Vagina (tissue), 2 donors: ENCODE data around the gene USH2A. TPM values are rescaled to one million over a fixed set of nuclear protein-coding genes. Genes with fewer than 3 reads are reported as not detected.

Source experiments
- DNase-seq, 2 donors: peaks; one replicate each; pipeline ENCODE4 v3.0.0-alpha.2; 2017; ENCODE audit errors: extremely low spot score in 2 of 2
- H3K27ac ChIP-seq: fragments of 200-600 bp; sonication (generic); one replicate; pipeline ENCODE4 v1.5.1; 2019
- H3K27me3 ChIP-seq: fragments of 200-600 bp; sonication (generic); one replicate; pipeline ENCODE4 v1.5.1; 2019
- H3K36me3 ChIP-seq, 2 donors: fragments of 200-600 bp; sonication (generic); one replicate each; pipeline ENCODE4 v1.5.1; 2017 to 2019
- H3K4me1 ChIP-seq: fragments of 200-600 bp; sonication (generic); one replicate; pipeline ENCODE4 v1.5.1; 2019
- H3K4me3 ChIP-seq, 2 donors: fragments of 200-600 bp; sonication (generic); 1 replicate in 1 of 2; 2 replicates in 1 of 2; pipeline ENCODE4 v1.5.1; 2016 to 2019
- H3K9me3 ChIP-seq: fragments of 200-600 bp; sonication (generic); one replicate; pipeline ENCODE4 v1.5.1; 2019
- POLR2A ChIP-seq, 2 donors: fragments of 450-650 bp; IDR thresholded peaks; one replicate each; pipeline ENCODE4 v1.6.1; 2017; ENCODE audit warnings: antibody characterized with exemption in 2 of 2, mild to moderate bottlenecking in 2 of 2, moderate library complexity in 2 of 2
- POLR2AphosphoS5 ChIP-seq, 2 donors: sonication (generic); formaldehyde crosslinking; IDR thresholded peaks; one replicate each; pipeline ENCODE4 v1.9.0; 2017; ENCODE audit warnings: antibody characterized with exemption in 2 of 2, mild to moderate bottlenecking in 2 of 2, low read depth in 1 of 2; ENCODE audit not compliant: insufficient read depth in 1 of 2
- intact Hi-C: fragments of 100-400 bp; cut with DNase I; formaldehyde crosslinking; loops from one replicate; pipeline ENCODE4 v1.15.1; 2023
- total RNA-seq: library from RNA; depleted of rRNA; stranded (reverse); fragments of >200 nt; gene quantifications from one replicate; pipeline ENCODE4 v1.2.3, GENCODE V29; 2016
- TF ChIP-seq, protein P1 (sequence below), 3 experiments: fragments of 450-650 bp in 2 of 3; fragments of 200-600 bp in 1 of 3; sonication (generic) in 1 of 3; IDR thresholded peaks; one replicate each; pipeline ENCODE4 v1.5.1; 2017 to 2019; ENCODE audit warnings: antibody characterized with exemption in 3 of 3, mild to moderate bottlenecking in 2 of 3, moderate library complexity in 2 of 3

The USH2A gene
- total RNA-seq, 1 donor from 2014 or later = under 0.01 TPM

DNA sequence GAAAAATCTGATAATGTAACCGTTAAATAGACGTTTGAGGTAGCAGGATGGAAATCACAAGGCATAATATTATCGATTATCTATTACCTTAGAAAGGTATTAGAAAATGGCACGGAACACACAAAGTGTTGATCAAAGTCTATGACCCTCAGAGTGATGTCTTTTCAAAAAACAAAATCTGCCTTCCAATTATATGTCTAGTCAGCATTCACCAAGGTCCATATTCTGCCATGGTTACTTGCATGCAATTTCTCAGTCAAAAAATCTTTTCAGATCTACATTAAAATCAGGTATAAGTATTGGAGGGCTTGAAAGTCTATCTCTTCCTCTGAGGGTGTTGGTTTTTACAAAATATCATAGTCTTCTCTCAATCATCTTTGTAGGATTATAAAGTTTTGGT lies 774.3 kb downstream of the USH2A start:
- no peaks in the 10 kb centered on the region for H3K9me3 ChIP-seq
- H3K4me3 ChIP-seq = no peak overlapping the region
- TF ChIP-seq POLR2A (IDR thresholded peaks at IDR 0.05) = no peak
- no peak for TF ChIP-seq POLR2AphosphoS5 (IDR thresholded peaks at IDR 0.05; ENCODE audit: insufficient read depth in 1 of 2, low read depth in 1 of 2)
- TF ChIP-seq, protein P1, sequence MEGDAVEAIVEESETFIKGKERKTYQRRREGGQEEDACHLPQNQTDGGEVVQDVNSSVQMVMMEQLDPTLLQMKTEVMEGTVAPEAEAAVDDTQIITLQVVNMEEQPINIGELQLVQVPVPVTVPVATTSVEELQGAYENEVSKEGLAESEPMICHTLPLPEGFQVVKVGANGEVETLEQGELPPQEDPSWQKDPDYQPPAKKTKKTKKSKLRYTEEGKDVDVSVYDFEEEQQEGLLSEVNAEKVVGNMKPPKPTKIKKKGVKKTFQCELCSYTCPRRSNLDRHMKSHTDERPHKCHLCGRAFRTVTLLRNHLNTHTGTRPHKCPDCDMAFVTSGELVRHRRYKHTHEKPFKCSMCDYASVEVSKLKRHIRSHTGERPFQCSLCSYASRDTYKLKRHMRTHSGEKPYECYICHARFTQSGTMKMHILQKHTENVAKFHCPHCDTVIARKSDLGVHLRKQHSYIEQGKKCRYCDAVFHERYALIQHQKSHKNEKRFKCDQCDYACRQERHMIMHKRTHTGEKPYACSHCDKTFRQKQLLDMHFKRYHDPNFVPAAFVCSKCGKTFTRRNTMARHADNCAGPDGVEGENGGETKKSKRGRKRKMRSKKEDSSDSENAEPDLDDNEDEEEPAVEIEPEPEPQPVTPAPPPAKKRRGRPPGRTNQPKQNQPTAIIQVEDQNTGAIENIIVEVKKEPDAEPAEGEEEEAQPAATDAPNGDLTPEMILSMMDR (IDR thresholded peaks at IDR 0.05) = no peak
- DNase-seq = no peak
- H3K36me3 ChIP-seq = no peaks in the 10 kb centered on the region
- H3K27me3 ChIP-seq = no peaks in the 10 kb centered on the region
- H3K4me1 ChIP-seq = no peaks in the 10 kb centered on the region
- no peak overlapping the region for H3K27ac ChIP-seq
- intact Hi-C loops = no loop called here

DNA sequence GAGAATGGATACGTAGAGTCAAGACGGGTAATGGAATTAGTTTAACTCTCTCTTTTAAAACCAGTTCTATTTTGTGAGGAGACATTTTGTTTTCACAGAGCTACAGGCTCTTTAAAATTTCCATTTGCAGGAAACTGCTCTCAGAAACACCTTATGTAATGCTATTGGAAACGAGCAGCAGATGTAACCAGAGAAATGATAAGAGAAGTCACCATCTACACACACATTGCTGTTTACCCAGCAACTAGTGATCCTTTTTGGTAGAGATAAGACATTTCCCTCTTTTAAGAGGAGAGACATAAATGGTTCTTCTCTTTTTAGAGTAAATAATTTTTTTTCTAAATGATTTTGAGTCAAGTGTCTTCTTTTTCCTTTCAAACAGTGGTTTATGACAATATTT lies 775.5 kb downstream of the USH2A start:
- Histone ChIP-seq H3K4me1 (no peaks in the 10 kb centered on the region), H3K4me3 (no peak overlapping the region), H3K27me3 (no peaks in the 10 kb centered on the region), H3K9me3 (no peaks in the 10 kb centered on the region), H3K27ac (no peak overlapping the region), H3K36me3 (no peaks in the 10 kb centered on the region)
- TF ChIP-seq, protein P1 (IDR thresholded peaks at IDR 0.05) = no peak
- TF ChIP-seq POLR2A (IDR thresholded peaks at IDR 0.05) (no peak), POLR2AphosphoS5 (IDR thresholded peaks at IDR 0.05; ENCODE audit: insufficient read depth in 1 of 2, low read depth in 1 of 2) (no peak)
- intact Hi-C loops = no loop called here
- DNase-seq = no peak

DNA sequence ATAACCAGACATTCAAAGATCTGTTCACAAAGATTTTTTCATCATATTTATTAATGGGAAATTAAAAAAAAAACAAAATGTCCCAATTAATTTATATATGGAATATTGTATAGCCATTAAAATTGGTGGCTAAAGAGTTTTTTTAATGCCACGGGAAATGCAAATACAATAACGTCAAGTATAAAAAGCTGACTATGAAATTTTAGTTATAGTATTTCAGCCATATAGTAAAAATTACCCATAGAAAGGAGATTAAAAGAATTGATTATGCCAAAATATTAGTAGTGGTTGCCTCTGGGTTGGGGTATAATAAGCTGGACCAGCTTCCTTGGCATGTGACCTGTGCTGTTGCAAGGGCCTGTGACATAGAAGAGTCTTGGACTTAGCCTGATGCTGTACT lies 777.4 kb downstream of the USH2A start:
- H3K4me1 ChIP-seq = no peaks in the 10 kb centered on the region
- H3K36me3 ChIP-seq = no peaks in the 10 kb centered on the region
- H3K27ac ChIP-seq = no peak overlapping the region
- TF ChIP-seq POLR2A (IDR thresholded peaks at IDR 0.05) (no peak), POLR2AphosphoS5 (IDR thresholded peaks at IDR 0.05; ENCODE audit: insufficient read depth in 1 of 2, low read depth in 1 of 2) (no peak)
- TF ChIP-seq, protein P1 (IDR thresholded peaks at IDR 0.05) = no peak
- DNase-seq = no peak
- intact Hi-C loops = no loop called here
- no peak overlapping the region for H3K4me3 ChIP-seq
- no peaks in the 10 kb centered on the region for H3K9me3 ChIP-seq
- H3K27me3 ChIP-seq = no peaks in the 10 kb centered on the region

DNA sequence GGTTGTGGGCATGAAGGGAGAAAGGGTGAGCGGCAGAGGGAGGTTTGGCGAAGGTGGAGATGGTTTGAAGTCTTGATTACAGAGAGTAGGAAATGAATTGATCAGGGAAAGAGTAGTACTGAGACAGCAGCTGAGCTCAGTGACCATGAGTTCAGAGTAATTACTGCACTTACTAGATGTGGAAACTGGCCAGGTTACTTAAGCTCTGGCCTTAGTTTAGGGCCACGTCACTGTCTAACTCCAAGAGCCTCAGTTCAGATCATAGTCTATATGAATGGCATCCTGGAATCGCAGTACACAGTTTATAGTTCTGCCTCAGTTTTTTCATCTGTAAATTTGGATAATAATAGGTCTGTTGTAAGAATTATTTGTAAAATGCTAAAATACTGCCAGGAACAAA lies 778.1 kb downstream of the USH2A start:
- TF ChIP-seq POLR2A (IDR thresholded peaks at IDR 0.05) (no peak), POLR2AphosphoS5 (IDR thresholded peaks at IDR 0.05; ENCODE audit: insufficient read depth in 1 of 2, low read depth in 1 of 2) (no peak)
- TF ChIP-seq, protein P1 (IDR thresholded peaks at IDR 0.05) = no peak
- DNase-seq = no peak
- H3K9me3 ChIP-seq = no peaks in the 10 kb centered on the region
- no peaks in the 10 kb centered on the region for H3K36me3 ChIP-seq
- intact Hi-C loops = no loop called here
- no peak overlapping the region for H3K27ac ChIP-seq
- H3K27me3 ChIP-seq = no peaks in the 10 kb centered on the region
- H3K4me3 ChIP-seq = no peak overlapping the region
- no peaks in the 10 kb centered on the region for H3K4me1 ChIP-seq

DNA sequence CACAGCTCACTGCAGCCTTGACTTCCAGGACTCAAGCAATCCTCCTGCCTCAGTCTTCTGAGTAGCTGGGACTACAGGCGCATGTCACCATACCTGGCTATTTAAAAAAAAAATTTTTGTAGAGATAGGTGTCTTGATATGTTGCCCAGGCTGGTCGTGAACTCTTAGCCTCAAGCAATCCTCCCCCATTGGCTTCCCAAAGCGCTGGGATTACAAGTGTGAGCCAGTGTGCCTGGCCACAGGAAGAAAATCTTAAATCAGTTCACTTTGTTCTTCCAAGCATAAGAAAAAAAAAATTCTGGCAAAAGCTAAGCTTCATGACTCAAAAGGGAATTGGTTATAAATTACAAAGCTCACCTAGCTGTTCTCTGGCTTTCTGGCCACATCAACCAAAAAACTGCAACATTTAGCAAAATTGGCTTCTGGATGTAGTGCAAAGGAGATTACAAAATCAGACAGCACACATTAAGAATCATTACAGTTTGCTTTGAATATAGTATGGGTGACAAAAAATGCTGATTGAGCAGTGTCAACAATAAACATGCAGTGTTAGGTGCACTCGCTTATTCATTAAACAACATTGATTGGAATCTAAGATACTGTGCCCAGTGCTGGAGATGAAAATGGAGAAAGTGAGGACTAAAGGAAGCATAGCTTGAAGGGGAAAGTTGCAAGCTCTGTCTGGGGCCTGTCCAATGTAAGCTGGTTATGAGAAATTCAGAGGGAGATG lies 779.5 kb downstream of the USH2A start:
- Histone ChIP-seq H3K4me3 (no peak overlapping the region), H3K9me3 (no peaks in the 10 kb centered on the region), H3K36me3 (no peaks in the 10 kb centered on the region), H3K27ac (no peak overlapping the region), H3K27me3 (no peaks in the 10 kb centered on the region), H3K4me1 (no peaks in the 10 kb centered on the region)
- intact Hi-C loops = no loop called here
- TF ChIP-seq, protein P1 (IDR thresholded peaks at IDR 0.05) = no peak
- TF ChIP-seq POLR2AphosphoS5 (IDR thresholded peaks at IDR 0.05; ENCODE audit: insufficient read depth in 1 of 2, low read depth in 1 of 2) (no peak), POLR2A (IDR thresholded peaks at IDR 0.05) (no peak)
- DNase-seq = no peak
